Activated CD8-positive, alpha-beta memory T cell treated with anti-CD3 and anti-CD28 coated beads for 48 hours (primary cell): ENCODE measurements around the gene PTK6.
A peak's percentile ranks its signal among the peaks of the same experiment; 100 is the strongest.

ENCODE experiments used
- DNase-seq, 3 experiments: peaks; one replicate each; pipeline ENCODE4 v3.0.0-alpha.2; 2020; ENCODE audit warnings: low read depth in 2 of 3, low spot score in 2 of 3

PTK6 gene

GRCh38 chr20:63496596-63497120, 40.5 kb downstream of the PTK6 start:
- DNase-seq, result no peak

GRCh38 chr20:63495741-63496595, 41.2 kb downstream of the PTK6 start:
- DNase-seq, result peak; percentile 31 to 73 (median 69)

GRCh38 chr20:63495167-63495720, 41.9 kb downstream of the PTK6 start:
- no peak for DNase-seq

- no peak for DNase-seq
Measured at GRCh38 chr20:63494420-63495166, 42.6 kb downstream of the PTK6 start.

GRCh38 chr20:63494084-63494419, 43.1 kb downstream of the PTK6 start:
- DNase-seq, result no peak

DNA sequence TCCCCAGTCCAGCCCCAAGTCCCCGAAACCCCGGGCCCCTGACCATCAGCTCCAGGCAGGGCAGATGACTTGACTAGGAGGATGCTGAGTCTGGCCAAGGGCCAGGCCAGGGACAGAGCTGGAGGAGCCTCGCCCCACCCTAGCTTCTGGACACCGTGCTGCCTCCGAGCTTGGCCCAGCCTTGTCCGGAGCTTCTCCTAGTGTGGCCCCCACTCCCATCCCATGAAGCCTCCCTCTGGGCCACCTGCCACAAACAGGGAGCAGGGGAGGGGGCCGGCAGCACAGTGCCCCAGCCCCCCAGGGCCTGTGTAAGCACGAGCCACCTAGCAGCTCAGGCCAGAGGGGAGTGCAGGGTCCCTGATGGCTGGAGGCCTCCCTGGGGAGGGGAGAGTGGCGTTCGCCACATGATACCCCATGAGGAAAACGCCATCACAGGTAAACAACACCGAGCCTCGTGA, 43.6 kb downstream of the PTK6 start:
- DNase-seq, result no peak

DNA sequence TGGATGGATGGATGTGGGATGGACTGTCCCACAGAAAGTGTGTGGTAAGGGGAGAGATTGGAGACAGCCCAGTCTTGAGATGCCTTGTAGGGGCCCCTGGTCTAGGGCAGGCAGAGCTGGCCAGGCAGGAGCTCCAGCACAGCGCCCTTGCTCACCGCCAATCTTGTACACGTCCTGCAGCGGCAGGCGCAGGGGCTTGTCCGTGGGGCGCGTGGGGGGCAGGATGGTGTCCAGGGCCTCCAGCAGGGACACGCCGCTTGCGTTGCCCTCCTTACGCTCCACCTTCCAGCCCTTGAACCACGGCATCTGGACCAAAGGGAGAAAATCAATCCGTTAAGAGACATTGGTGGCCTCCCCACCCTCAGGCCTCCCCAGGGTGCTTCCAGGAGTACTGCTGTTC, 44.2 kb downstream of the PTK6 start:
- DNase-seq, result no peak

DNA sequence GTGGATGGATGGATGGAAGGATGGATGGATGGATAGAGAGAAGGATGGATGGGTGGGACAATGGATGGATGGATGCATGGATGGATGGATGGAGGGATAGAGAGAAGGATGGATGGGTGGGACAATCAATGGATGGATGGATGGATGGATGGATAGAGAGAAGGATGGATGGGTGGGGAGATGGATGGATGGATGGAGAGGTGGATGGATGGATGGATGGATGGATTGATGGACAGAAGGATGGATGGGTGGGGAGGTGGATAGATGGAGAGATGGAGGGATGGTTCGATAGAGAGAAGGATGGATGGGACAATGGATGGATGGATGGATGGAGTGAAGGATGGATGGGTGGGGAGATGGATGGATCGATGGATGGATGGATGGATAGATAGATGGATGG, 44.7 kb downstream of the PTK6 start:
- no peak for DNase-seq

DNA sequence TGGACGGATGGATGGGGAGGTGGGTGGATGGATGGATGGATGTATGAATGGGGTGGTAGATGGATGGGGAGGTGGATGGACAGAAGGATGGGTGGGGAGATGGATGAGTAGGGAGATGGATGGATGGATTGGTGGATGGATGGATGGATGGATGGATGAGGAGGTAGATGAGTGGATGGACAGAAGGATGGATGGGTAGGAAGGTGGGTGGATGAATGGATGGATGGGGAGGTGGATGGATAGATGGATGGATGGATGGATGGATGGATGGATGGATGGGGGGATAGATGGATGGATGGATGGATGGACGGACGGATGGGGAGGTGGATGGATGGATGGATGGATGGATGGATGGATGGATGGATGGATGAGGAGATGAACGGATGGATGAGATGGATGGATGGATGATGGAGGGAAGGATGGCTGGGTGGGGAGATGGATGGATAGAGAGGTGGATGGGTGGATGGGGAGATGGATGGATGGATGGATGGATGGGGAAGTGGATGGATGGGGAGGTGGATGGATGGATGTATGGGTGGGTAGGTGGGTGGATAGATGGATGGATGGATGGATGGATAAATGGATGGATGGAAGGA, 45.4 kb downstream of the PTK6 start:
- DNase-seq, result no peak

DNA sequence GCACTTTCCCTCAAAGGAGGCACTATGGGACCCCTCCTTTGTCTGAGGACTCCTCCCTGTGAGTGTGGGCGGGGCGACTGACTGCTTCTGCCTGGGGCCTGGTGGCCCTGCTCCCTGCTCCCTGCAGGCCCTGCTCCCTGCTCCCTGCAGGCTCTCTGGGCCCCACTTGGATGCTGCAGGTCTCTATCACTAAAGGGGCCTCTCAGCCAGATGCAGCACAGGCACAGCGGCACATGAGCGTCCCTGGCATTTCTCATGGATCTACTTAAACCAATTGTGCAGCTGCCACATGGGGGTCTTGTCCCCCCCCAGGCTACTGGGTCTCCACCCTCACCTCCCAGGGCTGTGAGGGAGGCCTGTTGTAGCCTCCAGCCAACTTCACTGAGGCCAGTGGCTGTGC, 46.1 kb downstream of the PTK6 start:
- no peak for DNase-seq

- DNase-seq, result no peak
Measured at GRCh38 chr20:63490416-63490815, 46.8 kb downstream of the PTK6 start.

- no peak for DNase-seq
Measured at GRCh38 chr20:63488315-63489251, 48.6 kb downstream of the PTK6 start.

GRCh38 chr20:63487781-63488241, 49.4 kb downstream of the PTK6 start:
- no peak for DNase-seq

DNA sequence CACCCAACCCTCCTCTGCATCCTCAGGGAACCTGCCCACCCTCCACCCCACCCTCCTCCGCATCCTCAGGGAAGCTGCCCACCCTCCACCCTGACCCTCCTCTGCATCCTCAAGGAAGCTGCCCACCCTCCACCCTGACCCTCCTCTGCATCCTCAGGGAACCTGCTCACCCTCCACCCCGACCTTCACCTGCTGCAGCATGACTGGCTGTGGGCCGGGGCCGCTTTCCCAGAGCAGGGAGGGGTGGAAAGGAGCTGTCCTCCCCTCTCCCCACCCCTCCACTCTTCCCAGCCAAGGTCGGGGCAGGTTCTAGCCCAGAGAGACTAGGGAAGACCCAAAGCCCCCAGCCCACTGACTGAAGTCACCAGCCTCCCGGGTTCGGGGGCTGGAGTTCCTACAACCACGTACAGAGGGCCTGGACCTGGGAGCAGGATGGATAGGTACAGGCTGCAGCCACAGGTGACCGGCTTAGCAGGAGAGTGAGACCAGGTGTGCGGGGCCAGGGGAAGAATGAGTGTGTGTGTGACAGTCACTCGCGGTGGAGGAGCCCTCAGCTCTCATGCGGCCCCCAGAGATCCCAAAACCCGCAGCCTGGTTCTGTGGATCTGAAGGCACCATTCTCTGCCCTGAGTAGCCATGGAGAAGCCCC, 49.9 kb downstream of the PTK6 start:
- DNase-seq, result no peak

- DNase-seq, result no peak
Measured at GRCh38 chr20:63486300-63486855, 50.8 kb downstream of the PTK6 start.

DNA sequence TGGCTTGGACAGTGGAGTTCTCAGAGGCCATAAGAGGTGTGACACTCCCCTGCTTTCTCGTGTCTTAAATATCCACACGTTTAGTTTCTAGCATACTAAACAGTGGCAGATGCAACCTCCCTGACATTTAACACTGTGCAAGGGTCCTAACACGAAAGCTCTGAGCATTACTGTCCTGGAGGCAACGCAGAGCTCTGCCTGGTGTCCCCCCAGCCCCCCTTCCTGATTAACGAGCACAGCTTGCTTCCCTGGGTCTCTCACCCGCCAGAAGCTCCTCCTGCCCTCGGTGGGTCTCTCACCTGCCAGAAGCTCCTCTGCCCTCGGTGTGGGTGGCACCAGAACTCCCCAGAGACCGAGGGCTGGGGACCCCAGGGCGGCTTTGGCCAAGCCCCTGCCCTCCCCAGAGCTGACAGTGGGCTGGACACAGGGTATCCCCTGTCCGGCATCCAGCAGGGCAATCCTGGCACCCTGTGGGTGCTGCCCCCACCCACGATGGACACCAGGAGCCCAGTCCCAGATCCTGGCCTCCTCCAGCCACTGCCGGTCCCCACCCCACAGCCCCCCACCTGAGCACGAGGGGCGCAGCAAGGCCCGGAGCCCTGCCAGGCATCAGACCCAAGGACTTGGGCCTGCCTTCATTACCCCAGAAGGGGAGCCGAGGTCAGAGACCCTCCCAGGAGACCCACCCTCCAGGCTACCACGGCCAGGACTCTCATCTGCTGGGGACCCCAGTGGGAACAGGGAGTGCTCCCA, 52.3 kb downstream of the PTK6 start:
- DNase-seq, result no peak

GRCh38 chr20:63484236-63484635, 52.9 kb downstream of the PTK6 start:
- no peak for DNase-seq

- no peak for DNase-seq
Measured at GRCh38 chr20:63483834-63484233, 53.3 kb downstream of the PTK6 start.
